ENCODE measurements around the gene ABCG4.

The ABCG4 gene

GRCh38 chr11:119207415-119207960 is 58.6 kb downstream of the ABCG4 start:
- no peak for DNase-seq (ENCODE audit: low read depth)

- no peak for DNase-seq (ENCODE audit: low read depth)
These were observed 60.3 kb downstream of the ABCG4 start for GRCh38 chr11:119209186-119209585.

- no peak for DNase-seq (ENCODE audit: low read depth)
These were observed 61.2 kb downstream of the ABCG4 start for GRCh38 chr11:119210050-119210449.
